HL-60 (cell line): ENCODE measurements around the gene SDCCAG8.

Experiments
- GABPA ChIP-seq: IDR thresholded peaks from 2 replicates; pipeline ENCODE4 v1.6.1; 2012; ENCODE audit warnings: low read depth
- POLR2AphosphoS5 ChIP-seq: IDR thresholded peaks from 2 replicates; pipeline ENCODE4 v1.6.1; 2012; ENCODE audit warnings: low read depth
- SPI1 ChIP-seq: IDR thresholded peaks from 2 replicates; pipeline ENCODE4 v1.6.1; 2012; ENCODE audit warnings: low read depth, mild to moderate bottlenecking, borderline replicate concordance
- TF ChIP-seq, protein P1 (sequence below): IDR thresholded peaks from one replicate; pipeline ENCODE4 v1.5.1; 2011; ENCODE audit warnings: low read length, control low read depth, inconsistent platforms; ENCODE audit not compliant: insufficient read depth

GRCh38 chr1:243415663-243416408 lies 160.0 kb downstream of the SDCCAG8 start:
- TF ChIP-seq, protein P1, sequence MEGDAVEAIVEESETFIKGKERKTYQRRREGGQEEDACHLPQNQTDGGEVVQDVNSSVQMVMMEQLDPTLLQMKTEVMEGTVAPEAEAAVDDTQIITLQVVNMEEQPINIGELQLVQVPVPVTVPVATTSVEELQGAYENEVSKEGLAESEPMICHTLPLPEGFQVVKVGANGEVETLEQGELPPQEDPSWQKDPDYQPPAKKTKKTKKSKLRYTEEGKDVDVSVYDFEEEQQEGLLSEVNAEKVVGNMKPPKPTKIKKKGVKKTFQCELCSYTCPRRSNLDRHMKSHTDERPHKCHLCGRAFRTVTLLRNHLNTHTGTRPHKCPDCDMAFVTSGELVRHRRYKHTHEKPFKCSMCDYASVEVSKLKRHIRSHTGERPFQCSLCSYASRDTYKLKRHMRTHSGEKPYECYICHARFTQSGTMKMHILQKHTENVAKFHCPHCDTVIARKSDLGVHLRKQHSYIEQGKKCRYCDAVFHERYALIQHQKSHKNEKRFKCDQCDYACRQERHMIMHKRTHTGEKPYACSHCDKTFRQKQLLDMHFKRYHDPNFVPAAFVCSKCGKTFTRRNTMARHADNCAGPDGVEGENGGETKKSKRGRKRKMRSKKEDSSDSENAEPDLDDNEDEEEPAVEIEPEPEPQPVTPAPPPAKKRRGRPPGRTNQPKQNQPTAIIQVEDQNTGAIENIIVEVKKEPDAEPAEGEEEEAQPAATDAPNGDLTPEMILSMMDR = no peak
- TF ChIP-seq GABPA (no peak), SPI1 (no peak), POLR2AphosphoS5 (no peak)
